Upper lobe of left lung (tissue), 6 donors: ENCODE measurements around the gene ERC1. TPM values are rescaled to one million over a fixed set of nuclear protein-coding genes. Genes with fewer than 3 reads are reported as not detected.

Source experiments
- ATAC-seq, 2 donors: fragments of 200-7000 bp; cut with Tn5 transposase; one replicate each; pipeline ENCODE4 v1.9.1; 2022; ENCODE audit warnings: mild to moderate bottlenecking in 2 of 2, moderate library complexity in 2 of 2; ENCODE audit not compliant: low FRiP score in 2 of 2
- DNase-seq, 2 donors: peaks; one replicate each; pipeline ENCODE4 v3.0.0-alpha.2; 2019 to 2020
- H3K27ac ChIP-seq, 4 donors: fragments of 200-600 bp; sonication (generic); one replicate each; pipeline ENCODE4 v1.5.1; 2016 to 2019
- H3K27me3 ChIP-seq, 4 donors: fragments of 200-600 bp; sonication (generic); one replicate each; pipeline ENCODE4 v1.5.1; 2017 to 2019
- H3K36me3 ChIP-seq, 4 donors: fragments of 200-600 bp; sonication (generic); one replicate each; pipeline ENCODE4 v1.5.1; 2016 to 2019
- H3K4me1 ChIP-seq, 4 donors: fragments of 200-600 bp; sonication (generic); one replicate each; pipeline ENCODE4 v1.5.1; 2018 to 2019
- H3K4me3 ChIP-seq, 4 donors: fragments of 200-600 bp; sonication (generic); one replicate each; pipeline ENCODE4 v1.5.1; 2017 to 2019; ENCODE audit warnings: mild to moderate bottlenecking in 2 of 4, moderate library complexity in 1 of 4
- H3K9me3 ChIP-seq, 4 donors: fragments of 200-600 bp; sonication (generic); one replicate each; pipeline ENCODE4 v1.5.1; 2018 to 2019
- EP300 ChIP-seq, 4 donors: sonication (generic); formaldehyde crosslinking; IDR thresholded peaks; one replicate each; pipeline ENCODE4 v1.5.1; 2017; ENCODE audit warnings: antibody characterized with exemption in 4 of 4, control low read depth in 2 of 4
- POLR2A ChIP-seq, 4 donors: fragments of 450-650 bp; IDR thresholded peaks; one replicate each; pipeline ENCODE4 v1.5.1; 2016 to 2017; ENCODE audit warnings: antibody characterized with exemption in 4 of 4, mild to moderate bottlenecking in 2 of 4
- POLR2AphosphoS5 ChIP-seq, 2 donors: sonication (generic); formaldehyde crosslinking; IDR thresholded peaks; one replicate each; pipeline ENCODE4 v1.5.1; 2017; ENCODE audit warnings: antibody characterized with exemption in 2 of 2
- WGBS, 2 donors: methylation state at CpG; one replicate each; pipeline ENCODE4 v1.1.5; 2017 to 2018; 5-methylcytosine and 5-hydroxymethylcytosine counted together
- total RNA-seq, 6 donors: library from RNA; depleted of rRNA in 4 of 6; stranded (reverse); fragments of >200 nt in 4 of 6; gene quantifications; one replicate each; pipeline versions ENCODE4 v1.1.0 to v1.2.1, GENCODE V29; 2016 to 2021
- TF ChIP-seq, protein P1 (sequence below), 6 experiments: fragments of 450-650 bp in 4 of 6; fragments of 200-600 bp in 2 of 6; sonication (generic) in 2 of 6; IDR thresholded peaks; one replicate each; pipeline ENCODE4 v1.5.1; 2016 to 2019; ENCODE audit warnings: antibody characterized with exemption in 6 of 6
- donor health status: DM: no; HTN: no; CAD: no; lungs with moderate emphysema.
- donor health status: DM: no; HTN: yes; CAD: no; lungs with severe emphysema.

The ERC1 gene
- total RNA-seq, 6 donors from 2014 or later, result 37.7 to 158 (median 60.1) TPM

- 86 to 87% methylated on average over 11 of the region's 11 CpGs for WGBS, 2 donors
- no peak for ATAC-seq
- Histone ChIP-seq H3K36me3 (no peaks in the 10 kb centered on the region), H3K27me3 (no peaks in the 10 kb centered on the region), H3K4me3 (no peak overlapping the region), H3K27ac (no peak overlapping the region), H3K9me3 (no peaks in the 10 kb centered on the region), H3K4me1 (peaks cover 0 to under 1% (median 0%) of the 10 kb centered on the region in 4 donors)
- TF ChIP-seq EP300 (IDR thresholded peaks at IDR 0.05) (no peak), POLR2A (IDR thresholded peaks at IDR 0.05) (no peak), POLR2AphosphoS5 (IDR thresholded peaks at IDR 0.05) (no peak)
- TF ChIP-seq, protein P1, sequence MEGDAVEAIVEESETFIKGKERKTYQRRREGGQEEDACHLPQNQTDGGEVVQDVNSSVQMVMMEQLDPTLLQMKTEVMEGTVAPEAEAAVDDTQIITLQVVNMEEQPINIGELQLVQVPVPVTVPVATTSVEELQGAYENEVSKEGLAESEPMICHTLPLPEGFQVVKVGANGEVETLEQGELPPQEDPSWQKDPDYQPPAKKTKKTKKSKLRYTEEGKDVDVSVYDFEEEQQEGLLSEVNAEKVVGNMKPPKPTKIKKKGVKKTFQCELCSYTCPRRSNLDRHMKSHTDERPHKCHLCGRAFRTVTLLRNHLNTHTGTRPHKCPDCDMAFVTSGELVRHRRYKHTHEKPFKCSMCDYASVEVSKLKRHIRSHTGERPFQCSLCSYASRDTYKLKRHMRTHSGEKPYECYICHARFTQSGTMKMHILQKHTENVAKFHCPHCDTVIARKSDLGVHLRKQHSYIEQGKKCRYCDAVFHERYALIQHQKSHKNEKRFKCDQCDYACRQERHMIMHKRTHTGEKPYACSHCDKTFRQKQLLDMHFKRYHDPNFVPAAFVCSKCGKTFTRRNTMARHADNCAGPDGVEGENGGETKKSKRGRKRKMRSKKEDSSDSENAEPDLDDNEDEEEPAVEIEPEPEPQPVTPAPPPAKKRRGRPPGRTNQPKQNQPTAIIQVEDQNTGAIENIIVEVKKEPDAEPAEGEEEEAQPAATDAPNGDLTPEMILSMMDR (IDR thresholded peaks at IDR 0.05), result no peak
- DNase-seq, result no peak
Measured at GRCh38 chr12:1539135-1539534, 548.1 kb downstream of the ERC1 start.

DNA sequence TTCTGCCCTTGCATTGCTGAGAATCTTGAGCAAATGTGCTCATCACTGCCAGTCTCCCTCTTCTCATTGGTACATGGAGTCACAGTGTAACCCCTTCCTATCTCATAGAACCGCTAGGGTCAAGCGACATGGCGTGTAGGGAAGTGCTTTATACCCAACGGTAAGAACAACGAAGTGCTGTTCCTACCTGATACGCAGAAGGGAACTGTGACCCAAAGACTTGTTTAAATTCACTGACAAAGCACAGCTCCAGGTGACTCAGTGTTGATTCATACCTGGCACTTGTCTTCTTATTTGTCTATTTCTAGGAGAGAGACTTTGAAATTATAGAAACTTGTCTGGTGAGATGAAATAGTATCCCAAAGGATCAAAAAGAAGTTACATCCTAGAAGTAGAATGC, 549.7 kb downstream of the ERC1 start:
- TF ChIP-seq EP300 (IDR thresholded peaks at IDR 0.05) (no peak), POLR2A (IDR thresholded peaks at IDR 0.05) (no peak), POLR2AphosphoS5 (IDR thresholded peaks at IDR 0.05) (no peak)
- TF ChIP-seq, protein P1 (IDR thresholded peaks at IDR 0.05), result no peak
- WGBS, 2 donors, result 89 to 92% methylated on average over 6 of the region's 6 CpGs
- H3K4me3 ChIP-seq, result no peak overlapping the region

DNA sequence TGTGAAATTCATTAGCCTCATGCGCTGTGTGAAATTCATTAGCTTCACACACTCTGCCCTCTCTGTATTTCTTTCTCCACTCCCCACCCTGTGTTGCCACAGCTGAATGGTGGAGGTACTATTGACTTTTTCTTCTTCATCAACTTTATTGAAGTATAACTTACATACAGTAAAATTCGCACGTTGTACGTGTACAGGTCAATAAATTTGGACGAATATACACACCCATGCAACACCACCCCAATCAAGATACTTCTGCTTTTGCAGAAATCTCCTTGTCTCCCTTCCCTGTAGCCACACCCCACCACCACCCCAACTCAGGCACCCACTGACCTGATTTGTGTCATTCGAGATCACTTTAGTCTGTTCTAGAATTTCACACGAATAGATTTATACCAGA, 551.6 kb downstream of the ERC1 start:
- no peak overlapping the region for H3K4me3 ChIP-seq
- WGBS, 2 donors, result 90 to 93% methylated on average over 7 of the region's 7 CpGs
- no peaks in the 10 kb centered on the region for H3K27me3 ChIP-seq
- DNase-seq (no peak), ATAC-seq (no peak)
- H3K27ac ChIP-seq, result no peak overlapping the region
- no peaks in the 10 kb centered on the region for H3K36me3 ChIP-seq
- H3K9me3 ChIP-seq, result no peaks in the 10 kb centered on the region
- H3K4me1 ChIP-seq, result no peaks in the 10 kb centered on the region
- TF ChIP-seq POLR2A (IDR thresholded peaks at IDR 0.05) (no peak), EP300 (IDR thresholded peaks at IDR 0.05) (no peak), POLR2AphosphoS5 (IDR thresholded peaks at IDR 0.05) (no peak)
- TF ChIP-seq, protein P1 (IDR thresholded peaks at IDR 0.05), result no peak

More for the DNA sequence above, 549.7 kb downstream of the ERC1 start:
- no peak for DNase-seq
- no peak for ATAC-seq
- no peak overlapping the region for H3K27ac ChIP-seq
- H3K4me1 ChIP-seq, result no peaks in the 10 kb centered on the region
- no peaks in the 10 kb centered on the region for H3K27me3 ChIP-seq
- H3K36me3 ChIP-seq, result no peaks in the 10 kb centered on the region
- H3K9me3 ChIP-seq, result no peaks in the 10 kb centered on the region

GRCh38 chr12:1544996-1545700, 554.1 kb downstream of the ERC1 start:
- TF ChIP-seq EP300 (IDR thresholded peaks at IDR 0.05), result no peak
- TF ChIP-seq, protein P1 (IDR thresholded peaks at IDR 0.05), result peak in 3 of 6 experiments; percentile 14 to 30 (median 23)
- H3K36me3 ChIP-seq, result no peaks in the 10 kb centered on the region
- no peaks in the 10 kb centered on the region for H3K9me3 ChIP-seq
- no peak for DNase-seq
- no peak overlapping the region for H3K4me3 ChIP-seq
- H3K4me1 ChIP-seq, result no peaks in the 10 kb centered on the region
- WGBS, 2 donors, result 44 to 49% methylated on average over 7 of the region's 7 CpGs
- no peaks in the 10 kb centered on the region for H3K27me3 ChIP-seq
- ATAC-seq, result peak in 1 of 2 donors; percentile 64
- no peak overlapping the region for H3K27ac ChIP-seq

Other genes with a start within 250 kb of the ERC1 start
- 100 to 1,000 TPM; 184 to 288 (median 245) TPM for gene WNK1, start 238.6 kb upstream of the ERC1 start, total RNA-seq
- 10 to 100 TPM in 5 of 6 donors, 1 to 10 TPM in 1; 8.2 to 59.7 (median 14.9) TPM for gene RAD52, start 41.5 kb upstream of the ERC1 start, total RNA-seq